IMR-90 (cell line): ENCODE results near the gene YPEL5. TPM values are rescaled to one million over a fixed set of nuclear protein-coding genes. Genes with fewer than 3 reads are reported as not detected.

Experiments used
- ATAC-seq: fragments of 200-7000 bp; cut with Tn5 transposase; 2 replicates; pipeline ENCODE4 v1.9.1; 2020; ENCODE audit warnings: low read depth, mild to moderate bottlenecking, moderate library complexity
- BruUV-seq: library from RNA; stranded (reverse); fragments of 400-500 nt; replicated peaks from 2 replicates; lab custom pipeline; 2021; lab: Mats Ljungman, UMichigan
- CTCF ChIA-PET: fragments of 300-600 bp; formaldehyde crosslinking; extraction: SDS; loops from one replicate; lab custom pipeline; 2021; ENCODE audit warnings: antibody characterized with exemption; lab: Yijun Ruan, JAX
- POLR2A ChIA-PET: fragments of 300-600 bp; sonication (Branson Sonifier 250); formaldehyde crosslinking; loops from one replicate; lab custom pipeline; 2022; ENCODE audit warnings: antibody characterized with exemption; ENCODE audit not compliant: unreplicated experiment; lab: Charles Lee
- DNase-seq: peaks from one replicate; pipeline ENCODE4 v3.0.0; 2013
- H2AFZ ChIP-seq: replicated peaks from 2 replicates; pipeline ENCODE3; 2013; ENCODE audit warnings: low read length, mild to moderate bottlenecking; ENCODE audit not compliant: poor library complexity
- H2AK5ac ChIP-seq: 2 replicates; pipeline ENCODE4 v1.6.1; 2013; ENCODE audit warnings: low read depth, low read length, inconsistent platforms
- H2AK9ac ChIP-seq: replicated peaks from 2 replicates; pipeline ENCODE3; 2013; ENCODE audit warnings: mild to moderate bottlenecking, low read depth, low read length, moderate library complexity; ENCODE audit not compliant: poor library complexity
- H2BK120ac ChIP-seq: 2 replicates; pipeline ENCODE4 v1.6.1; 2013; ENCODE audit warnings: low read depth, low read length, inconsistent platforms
- H2BK15ac ChIP-seq: 3 replicates; pipeline ENCODE4 v1.6.1; 2013; ENCODE audit warnings: low read depth, low read length, inconsistent platforms
- H2BK20ac ChIP-seq: 2 replicates; pipeline ENCODE4 v1.6.1; 2013; ENCODE audit warnings: low read depth, mild to moderate bottlenecking, inconsistent platforms, low read length, moderate library complexity
- H2BK5ac ChIP-seq: 2 replicates; pipeline ENCODE4 v1.6.1; 2013; ENCODE audit warnings: mild to moderate bottlenecking, low read depth, low read length, inconsistent platforms; ENCODE audit not compliant: poor library complexity, severe bottlenecking
- H3K14ac ChIP-seq: replicated peaks from 2 replicates; pipeline ENCODE4 v1.6.1; 2013; ENCODE audit warnings: low read depth, low read length, inconsistent platforms
- H3K18ac ChIP-seq: 2 replicates; pipeline ENCODE4 v1.6.1; 2013; ENCODE audit warnings: low read depth, low read length, control low read depth
- H3K23ac ChIP-seq: 2 replicates; pipeline ENCODE4 v1.6.1; 2013; ENCODE audit warnings: low read depth, low read length, inconsistent platforms
- H3K27ac ChIP-seq: 2 replicates; pipeline ENCODE4 v1.5.1; 2013; ENCODE audit warnings: mild to moderate bottlenecking, control low read depth, low read length; ENCODE audit not compliant: insufficient read depth
- H3K27me3 ChIP-seq: 2 replicates; pipeline ENCODE4 v1.6.1; 2013; ENCODE audit warnings: low read length; ENCODE audit not compliant: control insufficient read depth, insufficient read depth
- H3K36me3 ChIP-seq: 2 replicates; pipeline ENCODE4 v1.6.1; 2013; ENCODE audit warnings: low read length, mixed read lengths; ENCODE audit not compliant: control insufficient read depth, insufficient read depth
- H3K4ac ChIP-seq: 2 replicates; pipeline ENCODE4 v1.6.1; 2013; ENCODE audit warnings: low read depth, low read length, inconsistent platforms
- H3K4me1 ChIP-seq: 2 replicates; pipeline ENCODE4 v1.6.1; 2013; ENCODE audit warnings: low read length, mixed read lengths; ENCODE audit not compliant: control insufficient read depth, insufficient read depth
- H3K4me2 ChIP-seq: 2 replicates; pipeline ENCODE4 v1.6.1; 2013; ENCODE audit warnings: low read depth, mild to moderate bottlenecking, control low read depth, low read length, moderate library complexity
- H3K4me3 ChIP-seq: 2 replicates; pipeline ENCODE4 v1.5.1; 2013; ENCODE audit warnings: low read depth, mild to moderate bottlenecking, control low read depth, low read length, moderate library complexity; ENCODE audit not compliant: insufficient read depth
- H3K56ac ChIP-seq: 2 replicates; pipeline ENCODE4 v1.6.1; 2013; ENCODE audit warnings: low read length, inconsistent platforms; ENCODE audit not compliant: insufficient read depth; ENCODE audit errors: extremely low read depth
- H3K79me1 ChIP-seq, 2 experiments: 2 replicates each; pipeline ENCODE4 v1.6.1; 2013; ENCODE audit warnings: low read length in 2 of 2, inconsistent platforms in 1 of 2, low read depth in 1 of 2
- H3K9ac ChIP-seq: 2 replicates; pipeline ENCODE4 v1.6.1; 2013; ENCODE audit warnings: low read depth, low read length, control low read depth
- H3K9me1 ChIP-seq: 2 replicates; pipeline ENCODE4 v1.6.1; 2013; ENCODE audit warnings: low read length, inconsistent platforms; ENCODE audit not compliant: insufficient read depth
- H3K9me3 ChIP-seq: 2 replicates; pipeline ENCODE4 v1.6.1; 2013; ENCODE audit warnings: low read length; ENCODE audit not compliant: control insufficient read depth, insufficient read depth
- H4K20me1 ChIP-seq: 2 replicates; pipeline ENCODE4 v1.6.1; 2013; ENCODE audit warnings: low read length, inconsistent platforms; ENCODE audit not compliant: insufficient read depth
- H4K5ac ChIP-seq: 2 replicates; pipeline ENCODE4 v1.6.1; 2013; ENCODE audit warnings: mild to moderate bottlenecking, low read depth, low read length, control low read depth
- H4K8ac ChIP-seq, 2 experiments: 2 replicates each; pipeline ENCODE4 v1.6.1; 2013; ENCODE audit warnings: low read depth in 2 of 2, low read length in 2 of 2, control low read depth in 1 of 2, inconsistent platforms in 1 of 2
- H4K91ac ChIP-seq: 2 replicates; pipeline ENCODE4 v1.6.1; 2013; ENCODE audit warnings: low read depth, low read length, inconsistent platforms; ENCODE audit not compliant: insufficient read depth
- BHLHE40 ChIP-seq: fragments of 150-350 bp; IDR thresholded peaks from 2 replicates; pipeline ENCODE4 v1.6.1; 2016; ENCODE audit warnings: mild to moderate bottlenecking, low read depth, low read length
- CEBPB ChIP-seq: IDR thresholded peaks from 2 replicates; pipeline ENCODE4 v1.6.1; 2012; ENCODE audit warnings: low read depth, low read length, improper control_type of control experiment
- FOS ChIP-seq: fragments of 150-350 bp; IDR thresholded peaks from 2 replicates; pipeline ENCODE4 v1.6.1; 2016; ENCODE audit warnings: low read depth, low read length
- MAFK ChIP-seq: IDR thresholded peaks from 2 replicates; pipeline ENCODE4 v1.6.1; 2012; ENCODE audit warnings: low read depth, low read length, improper control_type of control experiment
- MAZ ChIP-seq: IDR thresholded peaks from 2 replicates; pipeline ENCODE4 v1.6.1; 2012; ENCODE audit warnings: low read depth, mild to moderate bottlenecking, low read length, improper control_type of control experiment, moderate library complexity, borderline replicate concordance
- MXI1 ChIP-seq: IDR thresholded peaks from 2 replicates; pipeline ENCODE4 v1.6.1; 2012; ENCODE audit warnings: low read depth, mild to moderate bottlenecking, low read length, moderate library complexity, borderline replicate concordance
- NFE2L2 ChIP-seq: fragments of 150-350 bp; IDR thresholded peaks from 2 replicates; pipeline ENCODE4 v1.6.1; 2016; ENCODE audit warnings: low read depth, mild to moderate bottlenecking, low read length
- POLR2A ChIP-seq: IDR thresholded peaks from 2 replicates; pipeline ENCODE4 v1.6.1; 2012; ENCODE audit warnings: mild to moderate bottlenecking, low read depth, low read length
- RAD21 ChIP-seq: IDR thresholded peaks from 2 replicates; pipeline ENCODE4 v1.6.1; 2012; ENCODE audit warnings: low read length, improper control_type of control experiment
- RCOR1 ChIP-seq: IDR thresholded peaks from 2 replicates; pipeline ENCODE4 v1.6.1; 2012; ENCODE audit warnings: mild to moderate bottlenecking, low read length, improper control_type of control experiment; ENCODE audit not compliant: insufficient replicate concordance
- RFX5 ChIP-seq: IDR thresholded peaks from 2 replicates; pipeline ENCODE4 v1.8.0; 2012; ENCODE audit warnings: low read depth, mild to moderate bottlenecking, low read length, moderate library complexity
- SMC3 ChIP-seq: fragments of 150-350 bp; IDR thresholded peaks from 2 replicates; pipeline ENCODE4 v1.6.1; 2016; ENCODE audit warnings: low read depth, mild to moderate bottlenecking, antibody characterized with exemption, low read length, moderate library complexity
- WGBS, 2 experiments: methylation state at CpG; one replicate each; pipeline versions ENCODE4 v1.1.5 to v1.1.7; 2013; ENCODE audit warnings: missing lambda C conversion rate in 2 of 2; ENCODE audit not compliant: insufficient read length in 1 of 2; ENCODE audit errors: extremely low coverage in 2 of 2; 5-methylcytosine and 5-hydroxymethylcytosine counted together
- dilution Hi-C: fragments of 300-500 bp; cut with HindIII; formaldehyde crosslinking; loops from one replicate; pipeline ENCODE4 v1.14.3; 2018; ENCODE audit warnings: low sequenced_read_pairs; ENCODE audit not compliant: unreplicated experiment
- in situ Hi-C: fragments of 300-500 bp; cut with MboI; formaldehyde crosslinking; loops from 3 replicates; pipeline ENCODE4 v1.14.3; 2019; ENCODE audit warnings: low sequenced_read_pairs, inconsistent platforms, mixed read lengths
- intact Hi-C: fragments of 100-400 bp; cut with micrococcal nuclease; formaldehyde crosslinking; loops from 2 replicates; pipeline ENCODE4 v1.10.0; 2022
- polyA plus RNA-seq, 3 experiments: library from polyadenylated mRNA; depleted of rRNA; stranded (reverse); fragments of >200 nt; gene quantifications; 2 replicates each; pipeline ENCODE4 v1.2.3, GENCODE V29; 2012; ENCODE audit warnings: low replicate concordance in 1 of 3
- total RNA-seq: library from RNA; depleted of rRNA; stranded (reverse); fragments of >200 nt; gene quantifications from 2 replicates; pipeline ENCODE4 v1.2.3, GENCODE V29; 2012

The YPEL5 gene
- total and polyA plus RNA-seq, 2 of the 4 experiments (the other 2 are of a cell fraction), result 40.7 to 62.6 TPM

DNA sequence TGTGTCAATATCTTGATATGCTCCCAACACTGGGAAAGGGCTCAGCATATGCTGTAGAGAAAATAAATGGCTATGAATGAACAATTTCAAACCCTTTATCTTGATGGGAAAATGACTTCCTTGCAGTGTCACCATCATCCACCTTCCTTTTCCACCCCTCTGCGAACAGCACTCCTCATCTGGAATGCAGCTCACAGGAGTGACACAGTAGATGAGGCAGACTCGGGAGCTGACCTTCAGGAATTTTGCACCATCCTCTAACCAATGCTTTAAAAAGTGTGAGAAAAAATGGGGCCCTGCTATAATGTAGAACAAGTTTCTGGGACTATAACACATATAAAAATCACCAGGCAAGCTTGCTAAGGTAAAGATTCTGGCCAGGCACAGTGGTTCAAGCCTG, 41.3 kb upstream of the YPEL5 start:
- H3K18ac ChIP-seq, result no peak overlapping the region
- H4K5ac ChIP-seq, result no peak overlapping the region
- dilution Hi-C loops (no loop called here), in situ Hi-C loops (no loop called here), intact Hi-C loops (no loop called here)
- H3K9me1 ChIP-seq, result no peaks in the 10 kb centered on the region; the same call in 1 of the 2 replicates
- no peaks in the 10 kb centered on the region; the same call in 1 of the 2 replicates for H3K27me3 ChIP-seq
- ChIA-PET POLR2A (no interaction called here), CTCF (no interaction called here)
- no peak overlapping the region for H3K4me3 ChIP-seq
- no peak overlapping the region; the same call in 1 of the 2 replicates for H2AK5ac ChIP-seq
- no peak overlapping the region for H4K8ac ChIP-seq
- no peak for DNase-seq
- no peak overlapping the region for H3K9ac ChIP-seq
- H3K36me3 ChIP-seq, result no peaks in the 10 kb centered on the region
- no peak overlapping the region for H4K91ac ChIP-seq
- peak overlapping the region; percentile 76; the same call in 1 of the 2 replicates for H2BK20ac ChIP-seq
- no CpG with 5 or more reads among the region's 2 CpGs for WGBS, 2 experiments
- no peak overlapping the region for H3K27ac ChIP-seq
- no peak overlapping the region for H3K23ac ChIP-seq
- no peaks in the 10 kb centered on the region for H3K9me3 ChIP-seq
- no peak overlapping the region for H3K4ac ChIP-seq
- H3K79me1 ChIP-seq, result no peaks in the 10 kb centered on the region
- no TSS peak for BruUV-seq
- TF ChIP-seq POLR2A, result no peak
- no peak for TF ChIP-seq SMC3
- TF ChIP-seq MAZ, result no peak
- no peak for TF ChIP-seq FOS
- no peak for TF ChIP-seq MXI1
- no peak for TF ChIP-seq RCOR1
- TF ChIP-seq NFE2L2, result no peak
- TF ChIP-seq MAFK, result no peak
- TF ChIP-seq CEBPB, result no peak
- no peak for TF ChIP-seq RAD21
- TF ChIP-seq RFX5, result no peak
- no peak for TF ChIP-seq BHLHE40
- H3K56ac ChIP-seq, result no peak overlapping the region
- H2BK15ac ChIP-seq, result no peak overlapping the region; the same call in 2 of the 3 replicates
- peak overlapping the region; percentile 34 for H2AK9ac ChIP-seq
- ATAC-seq, result no peak
- no peak overlapping the region for H3K4me2 ChIP-seq
- peaks cover 1% of the 10 kb centered on the region; the same call in 1 of the 2 replicates for H3K4me1 ChIP-seq
- H2AFZ ChIP-seq, result peak overlapping the region; percentile 46
- peak overlapping the region; percentile 41; the same call in 1 of the 2 replicates for H2BK120ac ChIP-seq
- H2BK5ac ChIP-seq, result no peak overlapping the region
- no peak overlapping the region; the same call in 1 of the 2 replicates for H3K14ac ChIP-seq
- no peaks in the 10 kb centered on the region for H4K20me1 ChIP-seq
